Mononuclear cell (primary cell): ENCODE data around the gene SCP2. TPM values are rescaled to one million over a fixed set of nuclear protein-coding genes. Genes with fewer than 3 reads are reported as not detected.

Experiments
- H3K27me3 ChIP-seq: 2 replicates; pipeline ENCODE4 v1.6.0; 2011; ENCODE audit warnings: low read length, control low read depth; ENCODE audit not compliant: insufficient read depth
- H3K4me1 ChIP-seq: 2 replicates; pipeline ENCODE4 v1.5.1; 2011; ENCODE audit warnings: mild to moderate bottlenecking, low read length, control low read depth; ENCODE audit not compliant: insufficient read depth
- H3K4me3 ChIP-seq: 2 replicates; pipeline ENCODE4 v1.5.1; 2011; ENCODE audit warnings: mild to moderate bottlenecking, low read length, moderate library complexity
- H3K9me3 ChIP-seq: 2 replicates; pipeline ENCODE4 v1.5.1; 2011; ENCODE audit warnings: low read depth, mild to moderate bottlenecking, control low read depth, low read length
- total RNA-seq: library from RNA; depleted of rRNA; stranded (reverse); fragments of >200 nt; gene quantifications from one replicate; pipeline ENCODE4 v1.2.3, GENCODE V29; 2012

SCP2 gene
- total RNA-seq, 1 donor: 76.3 TPM

DNA sequence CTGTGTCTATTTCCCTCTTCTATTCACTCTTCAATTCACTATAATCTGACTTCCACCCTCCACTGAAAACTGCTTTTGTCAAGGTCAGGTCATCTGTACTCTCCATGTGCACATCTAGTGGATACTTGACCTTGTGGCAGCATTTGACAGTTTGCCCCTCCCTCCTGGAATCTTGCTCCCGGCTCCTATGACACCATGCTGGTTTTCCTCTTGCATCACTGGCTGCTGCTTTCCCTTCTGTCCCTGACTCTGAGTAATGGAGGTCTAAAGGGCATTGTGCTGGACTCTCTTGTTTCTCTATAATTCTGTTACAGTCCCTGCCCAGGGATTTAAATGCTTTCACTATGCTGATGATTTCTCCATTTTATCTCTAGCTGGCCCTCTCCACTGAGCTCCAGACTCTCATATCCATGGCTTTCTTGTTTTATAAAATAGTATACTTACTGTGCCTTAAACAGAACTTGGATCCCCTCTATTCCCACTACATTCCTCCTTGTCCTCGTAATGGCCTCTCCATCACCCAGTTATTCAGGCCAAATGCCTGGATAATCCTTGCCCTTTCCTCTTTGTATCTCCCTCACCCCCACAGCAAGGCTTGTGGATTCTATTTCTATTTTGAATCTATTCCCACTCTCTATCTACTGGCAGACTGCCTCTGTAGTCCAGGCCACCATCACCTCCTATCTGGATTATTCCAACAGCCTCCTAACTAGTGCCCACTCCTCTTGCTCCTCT lies 98.1 kb downstream of the SCP2 start:
- H3K4me3 ChIP-seq: no peak overlapping the region
- H3K9me3 ChIP-seq: no peaks in the 10 kb centered on the region
- peaks cover 17% of the 10 kb centered on the region for H3K4me1 ChIP-seq
- no peaks in the 10 kb centered on the region for H3K27me3 ChIP-seq

DNA sequence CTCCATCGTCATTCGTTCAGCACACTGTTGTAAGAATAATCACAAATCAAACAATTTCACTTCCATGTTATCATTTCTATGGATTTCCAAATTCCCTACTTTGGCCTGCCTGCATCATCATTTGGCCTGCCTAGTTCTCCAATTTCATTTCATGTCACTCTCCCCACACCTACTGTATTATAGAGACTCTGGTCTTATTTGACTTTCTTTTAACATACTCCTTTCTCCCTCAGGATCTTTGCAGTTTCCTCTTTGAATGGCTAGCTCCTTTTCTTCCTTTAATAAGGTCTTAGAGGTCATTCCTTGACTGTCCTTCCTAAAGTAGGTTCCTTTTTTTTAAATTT lies 98.7 kb downstream of the SCP2 start:
- Histone ChIP-seq H3K4me3 (no peak overlapping the region), H3K9me3 (no peaks in the 10 kb centered on the region), H3K4me1 (peaks cover 17% of the 10 kb centered on the region), H3K27me3 (no peaks in the 10 kb centered on the region)

DNA sequence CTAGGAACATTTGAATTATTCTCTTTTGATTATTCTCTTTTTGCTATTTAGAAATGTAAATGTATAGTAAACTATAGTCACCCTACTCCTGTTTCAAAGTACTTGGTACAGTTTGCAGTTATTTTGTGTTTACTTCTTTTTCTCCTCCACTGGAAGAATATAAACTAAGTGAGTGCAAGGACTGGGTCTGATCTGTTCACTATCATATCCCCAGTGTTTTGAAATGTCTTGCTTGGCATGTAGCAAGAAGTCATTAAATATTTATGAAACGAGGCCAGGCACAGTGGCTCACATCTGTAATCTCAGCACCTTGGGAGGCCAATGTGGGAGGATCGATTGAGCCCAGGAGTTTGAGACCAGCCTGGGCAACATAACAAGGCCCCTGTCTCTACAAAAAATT lies 99.2 kb downstream of the SCP2 start:
- Histone ChIP-seq H3K4me1 (peaks cover 17% of the 10 kb centered on the region), H3K4me3 (no peak overlapping the region), H3K9me3 (no peaks in the 10 kb centered on the region), H3K27me3 (no peaks in the 10 kb centered on the region)

DNA sequence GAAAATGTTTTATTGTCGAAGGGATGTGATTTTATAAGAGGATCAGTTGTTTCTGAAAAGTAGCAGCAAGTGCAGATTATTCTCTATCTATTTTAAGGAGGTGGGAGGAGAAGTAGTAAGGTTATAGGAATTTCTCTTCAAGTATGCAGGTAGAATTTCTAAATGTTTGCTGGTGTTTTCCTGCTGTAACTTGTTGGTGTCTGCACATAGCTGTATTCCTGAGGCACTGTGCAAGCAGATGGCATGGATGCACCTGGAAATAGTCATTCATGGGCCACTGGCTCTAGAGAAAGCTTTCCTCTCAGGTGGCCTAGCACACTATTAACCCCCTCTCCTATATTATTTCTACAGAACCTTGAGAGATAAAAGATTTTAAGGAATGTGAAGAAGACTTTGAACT lies 104.7 kb downstream of the SCP2 start:
- Histone ChIP-seq H3K4me1 (no peaks in the 10 kb centered on the region), H3K9me3 (no peaks in the 10 kb centered on the region), H3K4me3 (no peak overlapping the region), H3K27me3 (no peaks in the 10 kb centered on the region)

DNA sequence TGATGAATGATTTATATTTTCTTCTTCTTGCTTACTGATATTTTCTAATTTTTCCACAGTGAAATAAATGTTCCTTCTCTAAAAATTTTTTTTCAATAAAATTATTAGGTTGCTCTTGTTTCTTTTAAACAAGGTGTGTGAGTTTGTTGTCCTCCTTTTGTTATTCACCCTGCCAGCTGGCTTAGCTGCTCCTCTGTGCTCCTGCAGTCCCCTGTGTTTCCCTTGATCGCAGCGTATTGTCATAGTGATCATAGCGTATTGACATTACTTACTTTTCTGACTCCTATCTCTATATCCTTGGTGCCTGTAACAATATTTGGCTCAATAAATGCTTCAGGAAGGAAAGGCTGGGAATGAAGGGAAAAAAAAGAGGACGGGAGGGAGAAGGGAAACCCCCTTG lies 110.1 kb downstream of the SCP2 start:
- no peaks in the 10 kb centered on the region for H3K4me1 ChIP-seq
- H3K27me3 ChIP-seq: no peaks in the 10 kb centered on the region
- H3K9me3 ChIP-seq: no peaks in the 10 kb centered on the region
- no peak overlapping the region for H3K4me3 ChIP-seq

DNA sequence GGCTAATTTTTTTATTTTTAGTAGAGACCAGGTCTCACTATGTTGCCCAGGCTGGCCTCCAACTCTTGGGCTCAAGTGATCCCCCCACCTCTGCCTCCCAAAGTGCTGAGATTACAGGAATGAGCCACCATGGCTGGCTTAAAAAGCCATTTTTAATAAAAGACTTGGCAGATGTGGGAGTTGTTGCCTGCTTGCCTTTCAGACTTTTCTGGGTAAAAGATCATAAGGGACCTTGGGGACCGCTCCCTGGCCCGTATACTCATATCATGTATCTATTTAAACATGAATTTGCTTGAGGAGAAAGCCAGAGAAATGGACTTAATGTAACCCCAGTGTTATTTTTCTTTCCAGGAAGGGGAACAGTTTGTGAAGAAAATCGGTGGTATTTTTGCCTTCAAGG lies 111.5 kb downstream of the SCP2 start:
- H3K9me3 ChIP-seq: no peaks in the 10 kb centered on the region
- H3K27me3 ChIP-seq: no peaks in the 10 kb centered on the region
- H3K4me3 ChIP-seq: no peak overlapping the region
- no peaks in the 10 kb centered on the region for H3K4me1 ChIP-seq

DNA sequence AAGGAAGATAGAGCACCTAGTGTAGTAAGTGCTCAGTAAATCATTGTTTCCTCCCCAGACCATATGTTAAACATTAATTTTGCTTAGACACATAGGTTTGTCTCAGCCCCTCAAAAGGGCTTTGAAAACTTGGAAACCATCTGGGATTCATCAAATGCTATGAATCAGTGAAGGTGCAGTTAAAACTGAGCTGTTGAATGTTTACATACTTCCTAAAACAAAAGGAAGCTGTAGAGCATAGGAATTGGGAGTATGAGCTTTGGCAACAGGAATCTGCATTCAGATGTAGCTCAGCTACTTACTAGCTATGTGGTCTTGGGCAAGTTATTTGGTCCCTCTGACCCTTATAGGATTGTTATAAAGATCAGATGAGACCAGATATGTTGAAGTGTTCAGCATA lies 116.2 kb downstream of the SCP2 start:
- Histone ChIP-seq H3K9me3 (no peaks in the 10 kb centered on the region), H3K4me1 (no peaks in the 10 kb centered on the region), H3K4me3 (no peak overlapping the region), H3K27me3 (no peaks in the 10 kb centered on the region)

DNA sequence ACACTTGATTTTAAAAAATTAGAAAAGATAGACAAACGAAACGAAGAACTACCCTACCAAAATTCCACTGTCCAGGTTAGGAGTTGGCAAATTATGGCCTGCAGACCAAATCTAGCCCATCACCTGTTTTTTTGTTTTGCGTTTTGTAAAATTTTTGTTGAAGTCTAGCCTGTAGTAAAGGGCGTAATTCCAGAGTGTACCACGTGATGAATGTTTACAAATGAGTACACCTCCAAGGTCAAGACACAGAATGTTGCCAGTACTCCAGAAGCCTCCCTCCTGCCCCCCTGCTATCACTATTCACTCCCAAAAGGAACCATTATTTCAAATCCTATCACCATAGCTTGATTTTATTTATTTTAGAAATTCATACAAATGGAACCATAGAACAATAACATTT lies 117.8 kb downstream of the SCP2 start:
- H3K9me3 ChIP-seq: no peaks in the 10 kb centered on the region

DNA sequence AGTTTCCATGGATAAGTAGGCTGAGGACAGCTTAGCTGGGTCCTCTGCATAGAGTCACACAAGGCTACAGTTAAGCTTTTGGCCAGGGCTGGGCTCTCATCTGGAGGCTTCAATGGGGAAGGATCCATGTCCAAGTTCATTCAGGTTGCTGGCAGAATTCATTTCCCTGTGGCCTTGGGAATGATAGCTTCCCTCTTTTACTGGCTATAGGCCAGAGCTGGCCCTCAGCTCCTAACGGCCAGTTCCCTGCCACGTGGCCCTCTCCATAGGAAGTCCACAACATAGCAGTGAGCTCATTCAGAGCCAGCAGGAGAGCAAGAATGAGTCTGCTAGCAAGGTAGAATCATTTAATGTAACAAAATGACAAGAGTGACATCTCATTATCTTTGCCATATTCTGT lies 119.9 kb downstream of the SCP2 start:
- no peaks in the 10 kb centered on the region for H3K4me1 ChIP-seq
- no peak overlapping the region for H3K4me3 ChIP-seq
- no peaks in the 10 kb centered on the region for H3K27me3 ChIP-seq
- no peaks in the 10 kb centered on the region for H3K9me3 ChIP-seq

More for the DNA sequence above, 117.8 kb downstream of the SCP2 start:
- no peak overlapping the region for H3K4me3 ChIP-seq
- H3K4me1 ChIP-seq: no peaks in the 10 kb centered on the region
- H3K27me3 ChIP-seq: no peaks in the 10 kb centered on the region

DNA sequence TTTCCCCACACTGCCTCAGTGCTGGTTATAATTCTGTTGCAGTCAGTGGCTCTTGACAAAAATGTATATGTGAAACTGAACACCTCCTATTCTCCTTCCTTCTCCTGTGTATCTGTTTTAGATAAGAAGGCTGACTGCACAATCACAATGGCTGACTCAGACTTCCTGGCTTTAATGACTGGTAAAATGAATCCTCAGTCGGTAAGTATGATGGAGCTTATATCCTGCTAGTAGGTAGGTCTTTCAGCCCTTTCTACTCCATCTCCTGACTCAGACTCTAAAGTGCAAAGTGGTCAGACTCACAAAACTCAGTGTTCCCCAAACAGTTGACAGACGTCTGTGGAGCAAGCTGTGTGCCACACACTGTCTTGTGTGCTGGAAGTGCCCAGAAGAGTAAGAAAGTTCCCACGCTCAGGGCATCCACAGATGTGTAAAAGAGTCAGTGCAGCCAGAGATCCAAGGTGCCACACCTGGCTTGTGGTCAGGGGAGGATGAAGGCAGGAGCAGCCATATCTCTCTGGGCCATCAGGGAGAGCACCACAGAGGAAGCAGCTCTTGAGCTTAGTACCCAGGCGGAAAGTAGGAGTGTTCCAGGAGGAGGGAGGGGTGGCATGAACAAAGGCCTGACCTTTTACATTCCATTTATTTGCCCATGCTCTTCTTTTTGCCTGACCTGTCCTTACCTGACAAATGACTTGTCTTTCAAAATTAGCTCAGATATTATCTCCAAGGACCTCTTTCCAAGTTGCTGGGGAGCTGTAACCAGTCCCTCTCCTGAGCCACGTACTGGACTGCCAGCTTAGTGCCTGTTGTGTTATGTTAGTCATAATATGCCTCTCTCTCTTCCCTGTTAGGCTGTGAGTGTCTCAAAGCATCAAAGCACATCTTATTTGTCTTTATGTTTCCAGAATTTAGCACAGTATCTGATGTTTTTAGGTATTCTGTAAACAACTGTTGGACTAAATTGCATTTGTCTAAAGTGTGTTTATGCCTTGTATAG lies 121.0 kb downstream of the SCP2 start:
- no peak overlapping the region for H3K4me3 ChIP-seq
- no peaks in the 10 kb centered on the region for H3K27me3 ChIP-seq
- no peaks in the 10 kb centered on the region for H3K9me3 ChIP-seq
- no peaks in the 10 kb centered on the region for H3K4me1 ChIP-seq

DNA sequence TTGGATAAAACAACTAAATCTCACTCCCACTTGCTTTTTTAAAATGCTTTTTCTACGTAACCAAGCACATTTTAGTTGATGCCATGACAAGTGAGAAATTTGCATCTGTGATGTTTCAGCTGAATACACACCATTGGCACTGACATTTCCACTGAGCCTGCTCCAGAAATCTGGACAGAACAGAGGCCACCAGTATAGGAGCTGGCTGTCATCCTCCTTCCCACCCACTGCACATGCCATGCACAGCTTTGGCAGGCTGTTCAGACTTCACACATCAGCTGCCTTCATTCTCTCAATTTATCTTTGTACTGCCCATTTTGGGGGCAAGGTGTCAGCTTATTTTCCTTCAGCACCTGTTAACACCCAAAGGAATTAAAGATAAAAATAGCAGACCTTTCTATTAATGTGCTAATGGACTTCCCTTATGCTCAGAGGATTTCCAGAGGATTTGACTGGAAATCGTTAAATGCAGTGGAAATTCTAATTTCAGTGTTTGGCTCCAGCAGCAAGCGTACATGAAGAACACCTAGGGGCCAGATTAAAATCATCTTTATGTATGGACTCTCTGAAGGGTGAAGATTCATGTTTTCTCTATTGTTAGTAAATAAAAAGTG lies 122.0 kb downstream of the SCP2 start:
- Histone ChIP-seq H3K4me3 (no peak overlapping the region), H3K27me3 (no peaks in the 10 kb centered on the region), H3K4me1 (no peaks in the 10 kb centered on the region), H3K9me3 (no peaks in the 10 kb centered on the region)

DNA sequence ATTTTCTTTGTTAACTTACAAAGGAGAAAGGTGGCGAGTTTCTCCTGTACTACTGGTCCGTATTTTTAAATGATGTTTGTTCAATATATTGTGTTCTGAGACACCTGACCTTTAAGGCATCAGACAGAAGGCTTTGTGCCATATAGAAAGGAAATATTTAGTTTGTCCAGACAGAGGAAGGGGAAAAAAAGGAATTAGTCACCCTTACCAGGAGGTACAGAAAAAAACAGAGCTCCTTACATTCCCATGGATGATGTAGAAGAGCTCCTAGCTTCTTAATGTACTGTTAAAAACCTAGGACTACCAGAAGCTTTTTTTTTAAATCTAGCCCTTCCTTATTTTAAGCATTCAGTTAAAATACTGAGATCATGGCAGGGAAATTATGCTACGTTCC lies 122.5 kb downstream of the SCP2 start:
- no peaks in the 10 kb centered on the region for H3K27me3 ChIP-seq
- no peak overlapping the region for H3K4me3 ChIP-seq
- H3K9me3 ChIP-seq: no peaks in the 10 kb centered on the region
- H3K4me1 ChIP-seq: no peaks in the 10 kb centered on the region

DNA sequence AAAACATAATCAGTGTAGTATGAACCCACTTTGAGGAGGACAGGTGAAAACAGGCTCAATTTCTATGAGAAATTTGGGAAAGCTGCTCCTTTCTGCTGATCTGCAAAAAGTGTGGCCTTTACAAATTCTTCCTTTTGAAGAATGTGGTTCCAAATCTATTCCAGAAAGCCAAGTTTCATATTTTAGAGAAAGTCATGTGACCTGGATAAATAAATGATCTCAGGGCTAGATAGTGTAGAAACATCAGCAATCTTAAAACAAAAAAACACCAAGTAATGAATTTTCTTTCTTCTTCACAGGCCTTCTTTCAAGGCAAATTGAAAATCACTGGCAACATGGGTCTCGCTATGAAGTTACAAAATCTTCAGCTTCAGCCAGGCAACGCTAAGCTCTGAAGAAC lies 123.2 kb downstream of the SCP2 start:
- Histone ChIP-seq H3K4me1 (no peaks in the 10 kb centered on the region), H3K4me3 (no peak overlapping the region), H3K27me3 (no peaks in the 10 kb centered on the region), H3K9me3 (no peaks in the 10 kb centered on the region)

DNA sequence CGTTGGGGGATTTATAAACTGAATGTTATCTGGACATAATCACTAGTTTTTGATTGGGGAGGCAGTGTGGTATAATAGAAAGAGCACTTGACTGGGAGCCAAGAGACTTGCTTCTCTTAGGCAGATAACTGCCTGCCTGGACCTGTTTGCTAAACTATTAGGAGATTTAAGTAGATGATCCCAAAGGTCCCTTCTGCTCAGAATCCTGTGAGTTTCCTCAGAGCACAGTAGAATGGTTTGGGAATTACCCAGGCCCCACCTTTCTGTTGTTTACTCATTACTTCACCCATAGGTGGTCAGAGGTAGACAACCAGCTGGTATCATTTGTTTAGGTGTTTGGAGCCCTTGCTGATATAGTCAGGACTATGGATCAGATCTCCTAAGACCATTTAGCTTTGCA lies 124.6 kb downstream of the SCP2 start:
- Histone ChIP-seq H3K27me3 (no peaks in the 10 kb centered on the region), H3K9me3 (no peaks in the 10 kb centered on the region), H3K4me3 (no peak overlapping the region), H3K4me1 (no peaks in the 10 kb centered on the region)

DNA sequence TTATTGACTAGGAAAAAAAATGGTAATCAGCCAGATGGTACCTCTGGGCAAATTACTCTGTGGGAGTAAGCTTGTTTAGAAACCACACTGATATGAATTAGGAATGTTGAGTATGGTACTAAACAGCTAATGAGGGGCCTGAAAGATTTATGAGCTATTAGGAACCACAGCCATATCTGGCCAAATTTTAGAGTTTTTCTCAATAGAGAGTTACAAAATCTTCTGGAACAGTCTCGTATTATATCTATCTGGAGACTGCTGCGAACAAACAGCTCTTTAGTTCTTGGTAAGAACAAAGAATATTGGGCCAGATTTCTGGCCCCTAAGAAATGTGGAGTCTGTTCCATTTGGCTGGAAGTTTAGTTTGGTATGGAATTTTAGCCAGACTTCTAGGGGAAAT lies 130.1 kb downstream of the SCP2 start:
- H3K27me3 ChIP-seq: peaks cover 21% of the 10 kb centered on the region
- H3K4me3 ChIP-seq: no peak overlapping the region
- no peaks in the 10 kb centered on the region for H3K4me1 ChIP-seq
- no peaks in the 10 kb centered on the region for H3K9me3 ChIP-seq
